Stimulated activated CD4-positive, alpha-beta T cell treated with anti-CD3 and anti-CD28 coated beads, Interleukin-15, amount 100 ng/mL, for 24 hours (primary cell): ENCODE measurements around the gene DNAAF8.
"Not testable (repeated sequence)": the region's sequence is repeated elsewhere in the genome, so short reads cannot be mapped to it uniquely, and the experiment has no call there.

Source experiments
- DNase-seq: peaks from one replicate; pipeline ENCODE4 v3.0.0-alpha.2; 2020

The DNAAF8 gene

DNA sequence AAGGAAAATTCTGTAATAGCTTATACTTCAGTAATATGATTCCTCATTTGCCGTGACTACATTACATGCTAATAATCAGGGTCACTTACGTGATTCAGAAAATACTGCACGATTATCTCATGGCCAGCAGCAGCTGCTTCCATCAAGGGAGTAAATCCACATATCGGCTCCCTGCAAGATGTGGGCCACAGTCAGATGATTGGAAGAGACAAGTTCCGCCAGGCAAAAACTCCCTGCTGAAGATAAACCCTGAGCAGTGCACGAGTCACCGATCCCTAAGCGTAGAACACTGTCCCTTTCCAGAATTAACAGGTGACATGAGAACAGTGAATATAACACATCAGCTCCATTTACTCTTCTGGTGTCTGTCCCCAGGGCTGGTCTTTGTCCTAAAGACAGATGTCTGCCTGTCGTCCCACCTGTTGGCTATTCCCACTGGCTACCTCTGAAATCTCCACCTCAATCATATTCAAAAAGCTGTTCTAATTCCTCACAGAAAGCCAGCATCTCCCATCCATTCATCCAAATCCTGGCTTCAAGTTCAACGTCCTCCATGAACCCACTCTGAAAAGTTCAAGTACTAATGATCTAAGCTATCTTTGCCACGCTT is 9.6 kb upstream of the DNAAF8 start:
- no peak for DNase-seq

DNA sequence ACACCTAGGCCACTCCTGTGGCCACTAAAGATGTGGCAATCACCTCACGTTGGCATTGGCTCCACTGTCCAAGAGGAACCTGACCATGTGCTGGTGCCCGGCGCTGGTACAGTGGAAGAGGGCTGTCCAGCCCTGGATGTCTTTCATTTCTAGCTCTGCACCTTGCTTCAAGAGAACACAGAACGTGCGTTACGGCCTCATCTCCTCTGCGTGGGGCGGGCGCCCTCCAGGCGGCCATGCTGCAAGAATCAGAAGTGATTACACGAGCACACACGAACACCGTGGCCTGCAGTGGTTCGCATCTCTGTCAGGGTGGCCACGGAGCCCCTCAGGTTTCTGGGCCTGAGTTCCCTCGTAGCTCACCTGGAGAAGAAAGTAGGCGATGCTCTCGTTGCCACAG is 7.7 kb upstream of the DNAAF8 start:
- no peak for DNase-seq

DNA sequence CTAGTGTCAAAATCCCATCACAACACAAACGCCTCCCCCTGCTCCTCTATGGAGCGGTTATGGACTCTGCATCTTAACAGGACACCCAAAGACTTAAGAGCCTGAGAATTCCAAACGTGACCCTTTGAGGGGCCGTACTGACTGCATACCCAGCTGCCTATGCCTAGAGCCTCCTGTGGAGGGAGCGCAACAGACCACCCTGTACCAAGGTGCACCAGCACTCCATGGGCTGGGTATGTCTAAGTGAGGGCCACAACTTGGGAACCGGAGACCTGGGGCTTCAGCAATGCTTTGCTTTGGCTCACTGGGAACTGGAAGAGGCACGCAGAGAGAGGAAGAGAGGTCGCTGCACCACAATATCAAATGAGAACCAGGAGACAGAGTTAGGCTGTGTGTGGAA is 5.7 kb upstream of the DNAAF8 start:
- no peak for DNase-seq

DNA sequence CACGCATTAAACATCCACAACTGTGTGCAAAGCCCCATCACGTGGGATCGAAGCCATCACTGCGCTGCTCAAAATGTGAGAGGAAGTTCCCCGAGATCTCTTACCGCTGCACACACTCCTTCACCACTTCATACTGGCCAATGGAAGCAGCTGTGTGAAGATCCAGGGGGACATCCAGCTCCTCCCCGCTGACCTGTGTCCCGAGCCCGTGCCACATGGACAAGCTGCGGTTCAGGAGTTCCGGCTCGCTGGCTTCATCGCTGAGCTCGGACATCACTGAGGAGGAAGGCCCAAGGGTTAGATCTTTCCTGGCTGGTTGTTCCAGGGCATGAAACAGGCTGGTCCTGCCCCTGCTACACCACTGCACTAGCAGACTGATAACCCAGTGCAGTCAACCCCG is 4.5 kb upstream of the DNAAF8 start:
- DNase-seq, result no peak

DNA sequence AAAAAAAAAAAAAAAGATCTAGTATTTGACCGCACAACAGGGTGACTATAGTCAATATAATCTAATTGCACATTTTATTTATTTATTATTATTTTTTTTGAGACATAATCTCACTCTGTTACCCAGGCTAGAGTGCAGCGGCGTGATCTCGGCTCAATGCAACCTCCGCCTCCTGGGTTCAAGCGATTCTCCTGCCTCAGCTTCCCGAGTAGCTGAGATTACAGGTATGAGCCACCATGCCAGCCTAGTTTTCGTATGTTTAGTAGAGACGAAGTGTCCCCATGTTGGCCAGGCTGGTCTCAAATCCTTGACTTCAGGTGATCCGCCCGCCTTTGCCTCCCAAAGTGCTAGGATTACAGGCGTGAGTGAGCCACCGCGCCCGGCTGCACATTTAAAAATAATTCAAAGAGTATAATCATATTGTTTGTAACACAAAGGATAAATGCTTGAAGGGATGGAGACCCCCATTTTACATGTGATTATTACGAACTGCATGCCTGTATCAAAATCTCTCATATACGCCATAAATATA is 1.1 kb upstream of the DNAAF8 start:
- no peak for DNase-seq

DNA sequence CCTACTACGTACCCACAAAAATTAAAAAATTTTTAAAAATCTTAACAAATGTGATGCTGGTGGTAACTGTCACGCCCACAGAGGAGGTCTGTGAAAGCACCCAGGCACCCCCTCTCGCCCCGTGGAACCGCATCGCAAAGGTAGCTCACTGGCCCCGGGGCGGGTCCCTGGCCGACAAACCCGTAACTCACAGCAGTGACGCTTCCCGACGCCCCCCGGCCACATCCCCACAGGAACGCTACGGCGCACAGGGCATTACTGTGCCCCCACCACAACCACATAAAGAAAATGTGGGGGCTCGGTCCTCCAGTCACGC is 632 bp upstream of the DNAAF8 start:
- DNase-seq, result peak; percentile 51

DNA sequence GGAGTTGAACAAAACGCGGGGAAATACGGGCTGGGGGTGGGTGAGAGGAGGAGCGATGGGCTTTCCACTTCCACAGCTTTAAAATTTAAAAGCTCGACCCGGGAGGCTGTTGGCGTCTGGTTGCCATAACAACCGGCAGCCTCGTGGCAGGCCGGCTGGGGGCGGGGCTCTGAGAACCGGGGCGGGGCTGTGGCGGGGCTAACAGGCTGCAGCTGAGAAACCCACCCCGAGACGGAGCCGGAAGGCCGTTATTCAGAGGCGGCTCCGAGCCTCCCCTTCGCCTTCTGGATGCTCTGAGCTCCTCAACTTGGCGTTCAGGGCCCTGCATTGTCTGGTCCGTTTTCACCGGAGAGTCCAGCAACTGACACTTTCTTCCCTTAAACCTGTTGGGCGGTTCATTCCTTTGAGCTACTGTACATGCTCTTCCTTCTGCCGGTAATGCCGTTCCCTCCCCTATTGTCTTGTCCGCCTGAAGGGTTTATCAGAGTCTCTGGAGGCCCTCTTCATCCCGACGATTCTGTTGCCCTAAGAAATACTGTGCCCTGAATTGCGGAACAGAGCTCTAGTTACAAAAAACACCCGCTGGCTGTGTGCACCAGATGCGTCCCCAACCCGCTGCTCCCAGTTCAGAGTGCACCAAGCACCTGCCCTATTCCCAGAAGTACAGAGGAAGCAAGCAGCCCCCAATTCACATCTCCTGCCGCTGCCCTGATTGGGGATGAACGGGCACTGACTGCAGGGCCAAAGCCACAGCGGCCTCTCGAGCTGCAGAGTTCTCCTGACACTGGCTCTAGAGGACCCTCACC is 596 bp downstream of the DNAAF8 start:
- DNase-seq, result peak; percentile 95

DNA sequence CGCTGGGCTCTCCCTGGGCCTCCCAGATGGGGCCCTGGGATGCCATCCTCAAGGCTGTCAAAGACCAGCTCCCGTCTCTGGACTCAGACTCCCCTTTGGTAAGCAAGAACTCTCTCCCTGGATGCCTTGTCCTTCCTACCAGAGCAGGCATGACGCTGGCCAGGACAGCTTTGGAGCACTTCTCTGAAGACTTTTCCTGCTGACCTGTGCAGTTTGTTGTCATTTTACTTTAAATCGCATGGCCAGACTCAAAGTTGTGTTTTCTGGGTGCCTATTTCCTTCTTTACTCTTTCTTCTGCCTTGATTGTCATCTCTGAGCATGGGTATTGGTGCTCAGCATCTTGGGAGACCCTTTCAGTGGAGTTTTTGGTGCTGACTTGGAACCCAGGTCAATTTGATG is 2.2 kb downstream of the DNAAF8 start:
- no peak for DNase-seq

DNA sequence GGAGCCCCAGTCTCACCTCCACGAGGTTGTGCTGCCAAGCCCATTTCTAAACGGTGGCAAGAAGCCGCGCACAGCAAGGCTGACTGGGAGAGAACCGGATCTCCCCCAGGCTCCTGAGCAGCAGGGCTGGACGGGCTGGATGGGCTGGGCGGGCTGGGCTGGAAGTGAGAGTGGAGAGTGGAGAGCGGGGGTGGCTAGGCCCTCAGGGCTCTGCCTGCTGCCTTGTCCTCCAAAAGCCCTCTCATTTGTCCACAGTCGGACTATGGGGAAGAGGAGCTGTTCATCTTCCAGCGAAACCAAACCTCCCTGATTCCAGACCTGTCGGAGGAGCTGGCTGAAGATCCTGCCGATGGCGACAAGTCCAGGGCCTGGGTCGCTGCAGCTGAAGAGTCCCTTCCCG is 3.2 kb downstream of the DNAAF8 start:
- DNase-seq, result no peak

DNA sequence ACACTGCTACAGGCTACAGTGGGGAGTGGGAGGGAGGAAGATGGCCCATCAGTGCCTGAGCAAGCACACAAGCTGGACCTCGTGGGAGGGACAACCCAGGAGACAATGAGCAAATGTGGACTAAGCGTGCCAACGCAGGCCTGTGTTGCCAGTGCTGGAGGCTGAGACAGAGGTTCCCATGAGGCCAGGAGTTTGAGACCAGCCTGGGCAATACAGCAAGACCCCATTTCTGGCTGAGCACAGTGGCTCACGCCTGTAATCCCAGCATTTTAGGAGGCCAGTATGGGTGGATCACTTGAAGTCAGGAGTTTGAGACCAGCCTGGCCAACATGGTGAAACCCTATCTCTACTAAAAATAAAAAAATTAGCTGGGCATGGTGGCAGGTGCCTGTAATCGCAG is 4.0 kb downstream of the DNAAF8 start:
- DNase-seq, result not testable (repeated sequence)

DNA sequence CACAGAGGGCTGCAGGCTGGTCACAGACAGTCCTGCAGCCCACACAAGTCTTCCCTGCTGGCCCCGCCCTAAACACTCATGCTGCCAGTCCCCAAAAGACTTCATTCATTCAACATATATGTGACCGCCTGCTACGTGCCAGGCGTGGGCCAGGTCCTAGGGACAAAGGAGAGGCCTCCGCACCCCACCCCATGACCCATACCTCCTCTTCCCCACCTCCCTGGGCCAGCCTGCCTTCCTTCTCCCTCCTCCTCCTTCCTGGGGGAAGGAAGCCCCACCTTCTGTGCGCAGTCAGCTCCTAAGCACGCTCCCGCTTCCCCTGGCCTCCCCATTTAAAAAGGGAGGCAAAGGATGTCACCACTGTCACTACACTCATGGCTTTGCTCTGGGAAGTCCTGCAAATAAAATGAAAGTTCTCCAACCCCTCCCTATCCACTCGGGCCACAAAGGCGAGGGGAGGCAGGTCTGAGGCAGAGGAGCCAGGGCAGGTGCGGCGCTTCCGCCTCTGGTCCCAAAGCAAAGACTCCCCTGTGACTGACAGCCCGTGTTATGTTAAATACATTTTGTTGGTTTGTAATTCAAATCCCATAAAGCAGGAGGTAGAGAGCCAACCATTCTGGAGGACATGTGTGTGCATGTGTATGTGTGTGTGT is 9.0 kb downstream of the DNAAF8 start:
- no peak for DNase-seq

DNA sequence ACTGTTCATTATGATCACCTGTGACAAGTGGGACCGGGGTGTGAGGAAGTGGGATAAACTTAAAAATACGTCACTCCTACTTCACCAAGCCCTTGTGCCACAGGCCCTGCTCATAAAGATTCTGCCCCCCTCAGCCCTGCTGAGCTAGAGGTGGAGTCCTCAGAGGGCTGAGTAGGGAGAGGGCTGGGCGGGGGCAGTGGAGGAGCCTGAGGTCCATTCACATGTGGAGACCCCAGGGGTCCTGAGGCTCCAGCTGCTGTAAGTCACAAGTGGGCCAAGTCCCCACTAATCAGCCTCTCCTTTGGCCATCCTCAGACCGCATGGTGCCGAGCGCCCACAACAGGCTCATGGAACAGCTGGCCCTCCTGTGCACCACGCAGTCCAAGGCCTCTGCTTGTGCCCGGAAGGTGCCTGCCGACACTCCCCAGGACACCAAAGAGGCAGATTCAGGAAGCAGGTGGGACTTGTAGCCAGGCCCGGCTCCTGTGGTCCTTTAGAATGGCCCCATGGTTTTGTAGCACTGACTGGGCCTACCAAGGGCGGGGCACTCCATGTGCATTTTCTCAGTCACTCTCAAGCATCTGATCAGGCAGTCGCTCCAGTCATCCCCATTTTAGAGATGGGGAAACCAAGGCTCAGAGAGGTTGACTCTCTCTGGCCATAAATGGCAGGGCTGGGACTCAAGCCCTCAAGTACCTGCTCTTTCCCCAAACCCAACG is 10.4 kb downstream of the DNAAF8 start:
- DNase-seq, result no peak

DNA sequence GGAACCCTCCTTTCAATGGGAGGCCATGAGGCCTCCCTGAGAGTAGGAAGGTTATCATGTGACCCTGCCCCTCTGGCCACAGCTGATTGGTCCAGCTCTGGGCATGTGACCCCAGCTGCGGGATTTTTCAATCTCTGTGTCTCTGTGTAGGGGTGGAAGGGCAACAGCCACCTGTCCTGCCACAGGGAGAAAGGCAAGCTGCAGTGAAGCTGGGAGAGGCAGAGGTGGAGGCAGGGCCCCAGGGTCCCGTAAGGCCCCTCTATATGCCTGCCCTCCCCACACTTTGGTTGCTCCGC is 10.9 kb downstream of the DNAAF8 start:
- DNase-seq, result no peak

DNA sequence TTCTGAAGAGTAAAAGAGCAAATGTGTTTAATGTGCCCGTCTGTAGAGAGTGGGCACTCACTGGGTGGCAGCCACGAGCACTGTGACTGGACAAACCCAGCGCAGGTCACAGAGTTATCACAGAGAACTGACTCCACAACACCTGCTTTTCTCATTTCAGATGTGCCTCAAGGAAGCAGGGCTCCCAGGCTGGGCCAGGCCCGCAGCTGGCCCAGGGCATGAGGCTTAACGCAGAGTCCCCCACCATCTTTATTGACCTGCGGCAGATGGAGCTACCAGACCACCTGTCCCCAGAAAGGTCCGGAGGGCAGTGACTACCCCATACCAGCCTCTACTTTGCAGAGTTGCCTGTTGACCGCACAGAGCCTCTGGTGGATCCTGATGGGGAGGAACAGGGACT is 11.9 kb downstream of the DNAAF8 start:
- no peak for DNase-seq

DNA sequence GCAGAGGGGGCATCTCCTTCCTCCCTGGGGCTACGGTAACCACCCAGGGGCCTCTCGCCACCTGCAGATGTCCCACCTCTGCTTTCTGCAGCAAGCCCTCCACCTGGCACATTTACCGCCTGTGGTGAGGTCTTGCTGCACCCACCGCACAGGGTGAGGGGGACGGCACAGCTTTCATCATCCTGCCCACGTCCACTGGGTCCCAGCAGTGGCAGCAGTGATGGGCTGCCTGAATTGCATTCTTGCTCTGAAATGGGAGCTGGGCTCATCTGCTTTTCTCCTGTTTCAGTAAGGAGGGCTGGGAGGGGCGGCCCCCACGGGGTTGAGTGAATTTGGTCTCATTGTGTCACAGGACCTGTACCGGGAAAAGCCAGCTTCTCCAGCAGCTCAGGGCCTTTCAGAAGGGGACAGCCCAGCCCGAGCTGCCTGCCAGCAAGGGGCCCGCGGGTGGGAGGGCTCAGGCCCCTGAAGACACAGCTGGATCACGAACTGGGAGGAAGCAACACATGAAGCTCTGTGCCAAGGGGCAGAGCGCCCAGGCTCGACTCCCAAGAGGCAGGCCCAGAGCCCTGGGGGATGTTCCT is 12.7 kb downstream of the DNAAF8 start:
- no peak for DNase-seq

DNA sequence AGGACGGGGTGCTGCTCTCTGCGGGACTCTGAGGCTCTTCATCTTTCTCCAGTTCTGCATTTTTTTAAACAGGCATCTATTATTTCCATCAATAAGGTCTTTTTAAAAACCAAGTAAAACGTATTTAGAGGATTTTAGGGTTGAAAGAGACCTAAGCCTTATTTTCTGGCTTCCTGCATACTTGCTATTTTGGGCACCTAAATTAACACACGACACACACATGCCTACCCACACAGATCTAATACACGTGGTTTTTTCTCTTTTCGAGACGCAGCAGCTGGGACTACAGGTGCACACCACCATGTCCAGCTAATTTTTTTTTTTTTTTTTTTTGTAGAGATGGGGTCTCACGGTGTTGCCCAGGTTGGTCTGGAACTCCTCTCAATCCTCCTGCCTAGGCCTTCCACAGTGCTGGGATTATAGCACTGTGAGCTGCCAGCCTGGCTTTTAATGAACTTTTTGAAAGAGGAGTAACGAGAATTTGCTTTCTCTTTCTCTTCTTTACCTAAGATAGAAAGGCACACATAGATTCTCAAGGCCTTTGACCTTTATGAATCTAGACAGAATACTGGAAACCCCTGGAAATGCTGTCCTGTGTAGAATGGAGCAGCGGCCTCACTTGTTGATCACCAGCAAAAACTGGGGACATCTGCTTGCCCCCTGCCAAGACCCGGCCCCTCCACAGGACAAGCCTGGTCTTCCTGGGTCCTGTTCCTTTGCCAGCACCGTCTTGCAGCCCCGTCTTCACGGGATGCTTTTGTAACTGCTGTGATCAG is 13.8 kb downstream of the DNAAF8 start:
- no peak for DNase-seq

DNA sequence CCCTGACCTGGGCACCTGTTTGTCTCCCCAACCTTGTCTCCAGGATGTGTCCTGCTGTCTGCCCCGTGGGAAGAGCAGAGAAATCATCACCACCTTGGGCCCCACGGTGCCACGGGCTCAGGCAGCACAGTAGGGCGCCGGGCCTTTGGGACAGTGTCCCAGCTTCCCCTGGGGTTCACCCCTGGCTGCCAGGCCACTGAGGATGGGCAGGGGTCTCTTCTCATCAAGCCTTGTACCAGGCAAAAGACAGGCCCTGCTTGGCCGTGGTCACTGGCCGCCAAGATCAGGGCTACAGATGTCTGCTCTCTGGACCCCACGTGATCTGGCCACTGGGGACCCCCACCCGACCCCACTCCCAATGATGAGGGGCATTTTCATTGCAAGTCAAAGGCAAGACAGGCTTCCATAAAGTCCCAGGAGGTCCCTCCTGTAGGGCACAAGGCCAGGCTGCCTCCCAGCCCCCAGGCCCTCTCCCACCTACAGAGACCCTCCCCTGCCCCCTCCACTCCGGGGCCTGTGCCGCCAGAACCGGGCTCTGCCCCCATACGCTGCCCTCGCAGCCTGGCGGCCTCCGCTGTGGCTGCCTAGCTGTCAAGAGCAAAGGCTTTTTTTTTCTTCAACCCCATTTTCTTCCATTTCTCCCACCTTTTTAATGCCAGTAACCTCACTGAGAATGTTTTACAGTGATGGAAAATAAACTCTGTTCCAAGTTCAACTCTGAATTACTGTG is 14.5 kb downstream of the DNAAF8 start:
- no peak for DNase-seq

DNA sequence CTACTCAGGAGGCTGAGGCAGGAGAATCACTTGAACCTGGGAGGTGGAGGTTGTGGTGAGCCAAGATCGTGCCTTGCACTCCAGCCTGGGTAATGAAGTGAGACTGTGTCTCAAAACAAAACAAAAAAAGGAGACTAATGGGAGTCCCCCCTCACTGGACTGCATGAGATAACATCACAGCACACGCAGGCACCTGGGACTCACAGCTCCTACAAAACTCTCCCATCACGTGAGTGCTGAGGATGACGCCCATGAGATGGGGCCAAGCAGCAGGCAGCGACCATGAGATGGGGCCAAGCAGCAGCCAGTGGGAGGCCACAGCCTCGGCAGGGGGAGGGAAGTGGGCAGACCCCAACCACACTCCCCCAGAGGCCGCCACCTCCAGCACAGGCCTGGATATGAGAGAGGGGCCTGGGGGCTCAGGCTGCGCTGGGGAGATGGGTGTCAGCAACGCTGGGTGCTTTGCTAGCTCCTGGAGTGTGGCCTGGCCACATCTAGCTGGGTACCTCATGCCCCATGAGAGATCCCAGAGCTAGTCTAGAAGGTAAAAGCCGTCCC is 15.4 kb downstream of the DNAAF8 start:
- DNase-seq, result no peak

DNA sequence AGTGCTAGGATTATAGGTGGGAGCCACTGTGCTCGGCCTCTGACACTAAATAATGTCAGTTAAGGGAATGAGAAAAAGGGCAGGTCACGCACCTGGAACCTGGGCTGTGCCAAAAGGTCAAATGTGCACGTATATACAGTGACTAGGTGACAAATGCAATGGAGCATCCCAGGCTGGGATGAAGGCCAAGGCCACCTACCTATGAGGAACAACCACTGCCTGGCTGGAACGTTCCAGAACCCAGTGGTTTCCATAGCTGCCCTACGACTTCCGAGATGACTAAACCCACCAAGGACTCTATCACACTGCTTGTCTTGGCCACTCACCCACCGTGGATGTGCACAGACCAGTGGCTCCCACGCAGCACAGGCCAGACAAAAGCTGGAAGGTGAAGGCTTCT is 16.6 kb downstream of the DNAAF8 start:
- DNase-seq, result no peak

DNA sequence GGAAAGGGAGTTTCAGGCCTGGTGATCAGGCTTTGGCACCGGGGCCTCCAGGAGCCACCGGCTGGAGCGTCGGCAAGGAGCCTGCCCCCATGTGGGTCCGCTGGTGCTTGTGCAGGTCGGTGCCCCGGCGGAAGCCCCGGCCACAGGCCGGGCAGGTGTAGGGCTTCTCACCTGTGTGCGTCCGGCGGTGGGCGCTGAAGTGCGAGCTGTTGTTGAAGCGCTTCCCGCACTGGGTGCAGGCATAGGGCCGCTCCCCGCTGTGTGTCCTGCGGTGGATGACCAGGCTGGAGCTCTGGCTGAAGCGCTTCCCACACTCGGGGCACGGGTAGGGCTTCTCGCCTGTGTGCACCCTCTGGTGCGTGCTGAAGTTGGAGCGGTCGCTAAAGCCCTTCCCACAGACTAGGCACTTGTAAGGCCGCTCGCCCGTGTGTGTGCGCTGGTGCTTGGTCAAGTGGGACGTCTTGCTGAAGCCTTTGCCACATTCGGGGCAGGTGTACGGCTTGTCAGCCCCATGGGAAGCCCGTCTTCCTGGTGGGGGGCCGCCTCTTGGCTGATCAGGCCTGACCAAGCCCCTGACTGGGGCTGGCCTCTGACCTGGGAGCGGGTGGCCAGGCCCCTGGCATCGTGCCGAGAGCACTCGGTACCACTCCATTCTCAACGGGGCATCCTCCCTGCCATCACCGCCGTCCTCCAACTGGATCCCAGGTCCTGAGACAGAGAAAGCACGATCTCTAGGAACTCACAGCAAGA is 18.2 kb downstream of the DNAAF8 start:
- no peak for DNase-seq

DNA sequence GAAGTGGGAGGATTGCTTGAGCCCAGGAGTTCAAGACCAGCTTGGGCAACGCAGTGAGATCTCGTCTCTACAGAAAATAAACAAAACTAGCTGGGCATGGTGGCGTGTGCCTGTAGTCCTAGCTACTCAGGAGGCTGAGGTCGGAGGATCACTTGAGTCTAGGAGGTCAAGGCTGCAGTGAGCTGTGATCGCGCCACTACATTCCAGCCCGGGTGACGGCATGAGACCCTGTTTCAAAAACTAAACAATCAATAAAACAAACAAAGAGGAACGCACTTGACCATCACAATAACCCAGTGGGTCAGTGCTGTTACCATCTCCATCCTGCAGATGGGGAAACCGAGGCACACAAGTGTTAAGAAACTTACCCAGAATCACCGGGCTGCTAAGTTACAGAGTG is 18.9 kb downstream of the DNAAF8 start:
- no peak for DNase-seq
